Activated T-cell treated with anti-CD3 and anti-CD28 coated beads, Interleukin-2, amount 50 U/mL, for 48 hours (primary cell): Measurements from ENCODE around the gene EIF3B.
A peak's percentile ranks its signal among the peaks of the same experiment; 100 is the strongest.
"Not testable (repeated sequence)": the region's sequence is repeated elsewhere in the genome, so short reads cannot be mapped to it uniquely, and the experiment has no call there.

ENCODE experiments used
- DNase-seq, 2 experiments: peaks; one replicate each; pipeline ENCODE4 v3.0.0-alpha.2; 2020

EIF3B gene

GRCh38 chr7:2403718-2404648 is 49.4 kb downstream of the EIF3B start:
- peak; percentile 48 to 63 for DNase-seq

- no peak for DNase-seq
These were observed 50.1 kb downstream of the EIF3B start for GRCh38 chr7:2404714-2405119.

GRCh38 chr7:2405201-2405600 is 50.6 kb downstream of the EIF3B start:
- DNase-seq: no peak

GRCh38 chr7:2405601-2406345 is 51.1 kb downstream of the EIF3B start:
- DNase-seq: peak; percentile 76 to 78

- no peak for DNase-seq
These were observed 55.3 kb downstream of the EIF3B start for GRCh38 chr7:2409745-2410414.

- DNase-seq: no peak
These were observed 56.4 kb downstream of the EIF3B start for GRCh38 chr7:2411049-2411448.

- DNase-seq: no peak
These were observed 57.4 kb downstream of the EIF3B start for GRCh38 chr7:2411815-2412586.

GRCh38 chr7:2412587-2413201 is 58.1 kb downstream of the EIF3B start:
- DNase-seq: no peak

GRCh38 chr7:2416063-2416462 is 61.4 kb downstream of the EIF3B start:
- no peak for DNase-seq

- no peak for DNase-seq
These were observed 62.0 kb downstream of the EIF3B start for GRCh38 chr7:2416650-2417049.

- DNase-seq: not testable (repeated sequence)
These were observed 62.6 kb downstream of the EIF3B start for GRCh38 chr7:2417178-2417577.

GRCh38 chr7:2417981-2418481 is 63.4 kb downstream of the EIF3B start:
- DNase-seq: peak; percentile 64 to 71

GRCh38 chr7:2420216-2420933 is 65.7 kb downstream of the EIF3B start:
- no peak for DNase-seq

- DNase-seq: no peak
These were observed 67.3 kb downstream of the EIF3B start for GRCh38 chr7:2421943-2422310.

GRCh38 chr7:2425749-2426148 is 71.1 kb downstream of the EIF3B start:
- DNase-seq: no peak
